Body of pancreas (tissue), 4 donors: ENCODE measurements around the gene AKR1C4. TPM values are rescaled to one million over a fixed set of nuclear protein-coding genes. Genes with fewer than 3 reads are reported as not detected.
"Not testable (repeated sequence)": the region's sequence is repeated elsewhere in the genome, so short reads cannot be mapped to it uniquely, and the experiment has no call there.

Experiments
- ATAC-seq: fragments of 150-250 bp; one replicate; pipeline ENCODE4 v1.9.1; 2016
- DNase-seq, 4 donors: peaks; one replicate each; pipeline ENCODE4 v3.0.0-alpha.2; 2019
- H3K27ac ChIP-seq, 4 donors: fragments of 200-600 bp; sonication (generic); 1 replicate in 3 of 4; 2 replicates in 1 of 4; pipeline versions ENCODE4 v1.5.1 to v1.6.1; 2016 to 2019; ENCODE audit warnings: mild to moderate bottlenecking in 1 of 4, mixed read lengths in 1 of 4, moderate library complexity in 1 of 4
- H3K27me3 ChIP-seq, 2 donors: fragments of 200-600 bp; sonication (generic); one replicate each; pipeline ENCODE4 v1.6.0; 2016; ENCODE audit warnings: mild to moderate bottlenecking in 1 of 2
- H3K36me3 ChIP-seq, 2 donors: fragments of 200-600 bp; sonication (generic); replicated peaks in 1 of 2; 2 replicates each; pipeline ENCODE4 v1.5.1; 2016; ENCODE audit warnings: low read depth in 2 of 2; ENCODE audit not compliant: insufficient read depth in 1 of 2
- H3K4me1 ChIP-seq: fragments of 200-600 bp; sonication (generic); one replicate; pipeline ENCODE4 v1.6.0; 2016
- H3K4me3 ChIP-seq, 2 donors: fragments of 200-600 bp; sonication (generic); 1 replicate in 1 of 2; 2 replicates in 1 of 2; pipeline ENCODE4 v1.5.1; 2016 to 2019
- H3K9me3 ChIP-seq, 3 donors: fragments of 200-600 bp; sonication (generic); 1 replicate in 2 of 3; 2 replicates in 1 of 3; pipeline ENCODE4 v1.5.1; 2016
- POLR2A ChIP-seq, 3 donors: fragments of 450-650 bp; IDR thresholded peaks; one replicate each; pipeline ENCODE4 v1.6.1; 2016; ENCODE audit warnings: antibody characterized with exemption in 3 of 3, mild to moderate bottlenecking in 2 of 3
- WGBS, 2 donors: methylation state at CpG; one replicate each; pipeline ENCODE4 v1.1.5; 2017; 5-methylcytosine and 5-hydroxymethylcytosine counted together
- intact Hi-C: fragments of 100-400 bp; cut with DNase I; formaldehyde crosslinking; loops from one replicate; pipeline ENCODE4 v1.15.1; 2023
- total RNA-seq, 2 donors: library from RNA; depleted of rRNA; stranded (reverse); fragments of >200 nt; gene quantifications; one replicate each; pipeline ENCODE4 v1.1.0, GENCODE V29; 2016
- TF ChIP-seq, protein P1 (sequence below), 7 experiments: fragments of 450-650 bp in 4 of 7; fragments of 200-600 bp in 3 of 7; sonication (generic) in 3 of 7; IDR thresholded peaks; one replicate each; pipeline ENCODE4 v1.5.1; 2016 to 2019; ENCODE audit warnings: antibody characterized with exemption in 7 of 7

AKR1C4 gene
- total RNA-seq, 2 donors from 2014 or later, result 1.0 TPM; not detected in 1

DNA sequence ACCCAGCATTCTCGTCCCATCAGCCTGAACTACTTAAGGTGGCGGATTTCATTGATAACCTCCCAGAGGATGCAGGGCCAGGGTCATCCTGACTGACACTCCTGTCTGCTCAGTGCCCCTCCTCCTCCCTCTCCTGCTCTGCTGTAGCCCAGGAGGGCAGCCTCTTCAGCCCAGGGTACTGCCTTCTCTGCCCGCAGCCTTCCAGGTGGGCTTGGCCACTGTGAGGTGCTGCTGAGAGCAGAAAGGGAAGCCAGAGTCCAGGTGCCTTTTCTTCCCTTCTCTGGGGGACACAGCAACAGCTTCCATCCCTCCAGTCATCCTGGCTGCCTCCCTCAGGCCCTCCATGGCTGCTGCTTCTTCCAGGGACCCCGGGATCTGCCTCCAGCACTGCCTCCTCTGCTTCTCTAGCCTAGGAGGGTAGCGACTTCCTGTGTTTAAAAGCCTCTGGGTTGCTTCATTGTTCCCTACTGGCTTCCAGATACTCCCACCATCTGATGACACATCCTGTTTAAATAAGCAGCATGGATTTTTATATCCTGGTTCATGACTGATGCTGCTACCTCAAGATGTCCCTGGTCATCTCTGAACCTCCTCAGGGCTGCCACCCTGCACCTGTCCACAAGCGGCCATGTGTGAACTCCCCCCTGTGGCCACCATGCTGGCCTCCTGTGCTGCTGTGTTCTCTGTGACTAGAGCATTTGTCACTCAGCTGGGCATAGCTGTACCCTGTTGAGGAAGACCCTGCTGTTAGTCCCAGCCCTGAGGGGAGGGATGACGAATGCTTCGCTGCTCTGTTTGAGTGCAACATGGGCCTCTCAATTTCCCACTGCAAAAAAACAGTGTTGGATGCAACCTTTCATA is 55.8 kb downstream of the AKR1C4 start:
- ATAC-seq, result no peak
- WGBS, 2 donors, result 71 to 79% methylated on average over 6 to 8 of the region's 8 CpGs
- TF ChIP-seq, protein P1, sequence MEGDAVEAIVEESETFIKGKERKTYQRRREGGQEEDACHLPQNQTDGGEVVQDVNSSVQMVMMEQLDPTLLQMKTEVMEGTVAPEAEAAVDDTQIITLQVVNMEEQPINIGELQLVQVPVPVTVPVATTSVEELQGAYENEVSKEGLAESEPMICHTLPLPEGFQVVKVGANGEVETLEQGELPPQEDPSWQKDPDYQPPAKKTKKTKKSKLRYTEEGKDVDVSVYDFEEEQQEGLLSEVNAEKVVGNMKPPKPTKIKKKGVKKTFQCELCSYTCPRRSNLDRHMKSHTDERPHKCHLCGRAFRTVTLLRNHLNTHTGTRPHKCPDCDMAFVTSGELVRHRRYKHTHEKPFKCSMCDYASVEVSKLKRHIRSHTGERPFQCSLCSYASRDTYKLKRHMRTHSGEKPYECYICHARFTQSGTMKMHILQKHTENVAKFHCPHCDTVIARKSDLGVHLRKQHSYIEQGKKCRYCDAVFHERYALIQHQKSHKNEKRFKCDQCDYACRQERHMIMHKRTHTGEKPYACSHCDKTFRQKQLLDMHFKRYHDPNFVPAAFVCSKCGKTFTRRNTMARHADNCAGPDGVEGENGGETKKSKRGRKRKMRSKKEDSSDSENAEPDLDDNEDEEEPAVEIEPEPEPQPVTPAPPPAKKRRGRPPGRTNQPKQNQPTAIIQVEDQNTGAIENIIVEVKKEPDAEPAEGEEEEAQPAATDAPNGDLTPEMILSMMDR (IDR thresholded peaks at IDR 0.05), result no peak
- TF ChIP-seq POLR2A (IDR thresholded peaks at IDR 0.05), result no peak
- no peak for DNase-seq
- no peak overlapping the region for H3K4me3 ChIP-seq
- H3K27me3 ChIP-seq, result no peaks in the 10 kb centered on the region
- no peaks in the 10 kb centered on the region for H3K4me1 ChIP-seq
- no peaks in the 10 kb centered on the region for H3K36me3 ChIP-seq
- no peaks in the 10 kb centered on the region for H3K9me3 ChIP-seq
- intact Hi-C loops, result no loop called here
- H3K27ac ChIP-seq, result no peak overlapping the region

GRCh38 chr10:5254488-5254887 is 57.9 kb downstream of the AKR1C4 start:
- TF ChIP-seq POLR2A (IDR thresholded peaks at IDR 0.05), result no peak
- TF ChIP-seq, protein P1 (IDR thresholded peaks at IDR 0.05), result no peak
- no peaks in the 10 kb centered on the region for H3K9me3 ChIP-seq
- H3K27ac ChIP-seq, result no peak overlapping the region
- 75 to 93% methylated on average over 4 of the region's 4 CpGs for WGBS, 2 donors
- DNase-seq, result no peak
- no peaks in the 10 kb centered on the region for H3K27me3 ChIP-seq
- ATAC-seq, result no peak
- intact Hi-C loops, result no loop called here
- H3K4me1 ChIP-seq, result no peaks in the 10 kb centered on the region
- H3K36me3 ChIP-seq, result no peaks in the 10 kb centered on the region
- no peak overlapping the region for H3K4me3 ChIP-seq

GRCh38 chr10:5257768-5258167 is 61.1 kb downstream of the AKR1C4 start:
- intact Hi-C loops, ATAC-seq, H3K4me3 ChIP-seq, H3K4me1 ChIP-seq, H3K27ac ChIP-seq, H3K9me3 ChIP-seq, DNase-seq, H3K36me3 ChIP-seq, H3K27me3 ChIP-seq: not testable (repeated sequence)
- WGBS, 2 donors, result 84 to 85% methylated on average over 3 of the region's 3 CpGs

DNA sequence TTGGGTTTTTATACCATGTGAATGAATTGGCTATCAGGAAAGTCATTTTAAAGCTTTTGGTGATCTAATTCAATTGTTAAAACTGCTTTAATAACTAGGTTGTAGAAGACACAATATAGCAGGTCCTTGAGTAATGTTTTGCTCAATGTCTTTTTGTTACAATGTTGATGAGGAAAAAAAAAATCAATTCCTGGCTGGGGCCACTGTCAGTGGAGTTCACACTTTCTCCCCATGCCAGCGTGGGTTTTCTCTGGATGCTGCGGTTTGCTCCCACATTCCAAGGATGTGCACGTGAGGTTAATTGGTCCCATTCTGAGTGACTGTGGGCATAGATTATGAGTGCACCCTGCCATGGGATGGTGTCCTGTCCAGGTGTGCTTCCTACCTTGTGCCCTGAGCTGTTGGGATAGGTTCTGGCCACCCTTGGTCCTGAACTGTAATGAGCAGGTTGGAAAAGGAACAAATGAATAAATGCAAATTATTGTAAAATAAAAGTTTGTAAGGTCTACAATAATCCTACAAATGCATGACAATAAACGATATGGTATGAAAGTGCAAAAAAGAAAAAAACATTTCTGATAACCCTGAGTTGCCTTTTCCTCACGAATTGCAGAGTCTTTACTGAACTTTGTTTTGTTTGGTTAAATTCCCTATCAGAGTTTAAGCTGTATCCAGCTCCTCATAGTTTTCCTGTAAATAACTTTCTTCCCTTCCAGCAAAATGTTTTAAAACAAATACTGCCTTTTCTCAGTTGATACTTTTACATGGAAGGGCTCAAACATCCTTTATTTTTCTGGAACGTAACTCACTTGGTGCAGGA is 62.7 kb downstream of the AKR1C4 start:
- intact Hi-C loops, result no loop called here
- Histone ChIP-seq H3K9me3 (no peaks in the 10 kb centered on the region), H3K36me3 (no peaks in the 10 kb centered on the region), H3K4me3 (no peak overlapping the region), H3K27me3 (no peaks in the 10 kb centered on the region), H3K27ac (no peak overlapping the region), H3K4me1 (no peaks in the 10 kb centered on the region)
- DNase-seq (no peak), ATAC-seq (no peak)
- WGBS, 2 donors, result 57 to 60% methylated on average over 6 of the region's 6 CpGs
- TF ChIP-seq POLR2A (IDR thresholded peaks at IDR 0.05), result no peak
- TF ChIP-seq, protein P1 (IDR thresholded peaks at IDR 0.05), result no peak

GRCh38 chr10:5259952-5260578 is 63.4 kb downstream of the AKR1C4 start:
- intact Hi-C loops, result no loop called here
- no peak for DNase-seq
- no peak overlapping the region for H3K4me3 ChIP-seq
- H3K9me3 ChIP-seq, result no peaks in the 10 kb centered on the region
- TF ChIP-seq, protein P1 (IDR thresholded peaks at IDR 0.05), result no peak
- no peak for TF ChIP-seq POLR2A (IDR thresholded peaks at IDR 0.05)
- H3K27ac ChIP-seq, result no peak overlapping the region
- no peak for ATAC-seq
- H3K4me1 ChIP-seq, result no peaks in the 10 kb centered on the region
- no peaks in the 10 kb centered on the region for H3K27me3 ChIP-seq
- 56 to 72% methylated on average over 5 of the region's 5 CpGs for WGBS, 2 donors
- H3K36me3 ChIP-seq, result no peaks in the 10 kb centered on the region
